Caco-2 (cell line): ENCODE data around the gene SLC1A7. TPM values are rescaled to one million over a fixed set of nuclear protein-coding genes. Genes with fewer than 3 reads are reported as not detected.

ENCODE experiments used
- BruUV-seq: library from RNA; stranded (reverse); fragments of 400-500 nt; replicated peaks from 2 replicates; lab custom pipeline; 2021; lab: Mats Ljungman, UMichigan
- CTCF ChIA-PET: fragments of 300-600 bp; sonication (Branson Sonifier 250); formaldehyde crosslinking; loops from one replicate; lab custom pipeline; 2022; ENCODE audit warnings: antibody characterized with exemption; lab: Charles Lee
- POLR2A ChIA-PET: fragments of 300-600 bp; sonication (Branson Sonifier 250); formaldehyde crosslinking; loops from one replicate; lab custom pipeline; 2022; ENCODE audit warnings: antibody characterized with exemption; lab: Charles Lee
- DNase-seq, 2 experiments: peaks; one replicate each; pipeline versions ENCODE4 v3.0.0 to v3.0.0-alpha.2; 2020 to 2022
- H3K27me3 ChIP-seq: replicated peaks from 2 replicates; pipeline ENCODE4 v1.6.0; 2011; ENCODE audit warnings: low read length; ENCODE audit not compliant: control insufficient read depth, insufficient read depth
- H3K36me3 ChIP-seq: 2 replicates; pipeline ENCODE4 v1.5.1; 2011; ENCODE audit warnings: low read length; ENCODE audit not compliant: control insufficient read depth, insufficient read depth
- H3K4me1 ChIP-seq: fragments of 250-450 bp; sonication (Bioruptor Pico); 2 replicates; pipeline ENCODE4 v1.5.1; 2020; ENCODE audit warnings: mild to moderate bottlenecking
- H3K4me3 ChIP-seq: 2 replicates; pipeline ENCODE4 v1.5.1; 2011; ENCODE audit warnings: low read depth, mild to moderate bottlenecking, control low read depth, low read length
- H3K9me3 ChIP-seq: fragments of 250-450 bp; sonication (Bioruptor Pico); 2 replicates; pipeline ENCODE4 v1.5.1; 2020; ENCODE audit warnings: mild to moderate bottlenecking, moderate library complexity
- H3K27ac Mint-ChIP-seq: one replicate; pipeline ENCODE4 v1.8.0; 2022; ENCODE audit warnings: mixed read lengths; ENCODE audit not compliant: unreplicated experiment
- H3K27me3 Mint-ChIP-seq: one replicate; pipeline ENCODE4 v1.8.0; 2022; ENCODE audit warnings: mixed read lengths; ENCODE audit not compliant: insufficient read depth, unreplicated experiment
- H3K36me3 Mint-ChIP-seq: one replicate; pipeline ENCODE4 v1.8.0; 2022; ENCODE audit warnings: mild to moderate bottlenecking, mixed read lengths; ENCODE audit not compliant: insufficient read depth, unreplicated experiment
- H3K4me1 Mint-ChIP-seq: one replicate; pipeline ENCODE4 v1.8.0; 2022; ENCODE audit warnings: low read depth, mixed read lengths; ENCODE audit not compliant: unreplicated experiment
- H3K4me3 Mint-ChIP-seq: one replicate; pipeline ENCODE4 v1.8.0; 2022; ENCODE audit warnings: mild to moderate bottlenecking, moderate library complexity, mixed read lengths; ENCODE audit not compliant: unreplicated experiment
- H3K9me3 Mint-ChIP-seq: one replicate; pipeline ENCODE4 v1.8.0; 2022; ENCODE audit warnings: mixed read lengths; ENCODE audit not compliant: unreplicated experiment
- CTCF ChIP-seq, 2 experiments: fragments of 200-600 bp in 1 of 2; IDR thresholded peaks; 1 replicate in 1 of 2; 2 replicates in 1 of 2; pipeline versions ENCODE4 v1.5.1 to v1.8.0; 2011 to 2022; ENCODE audit warnings: antibody characterized with exemption in 1 of 2, control low read depth in 1 of 2, inconsistent platforms in 1 of 2, low read depth in 1 of 2, low read length in 1 of 2, mild to moderate bottlenecking in 1 of 2, moderate library complexity in 1 of 2; ENCODE audit not compliant: insufficient read depth in 1 of 2, severe bottlenecking in 1 of 2, unreplicated experiment in 1 of 2
- intact Hi-C: fragments of 100-400 bp; cut with micrococcal nuclease; formaldehyde crosslinking; loops from one replicate; pipeline ENCODE4 v1.10.0; 2022; ENCODE audit not compliant: unreplicated experiment
- total RNA-seq: library from RNA; stranded (reverse); gene quantifications from 2 replicates; pipeline ENCODE4 v1.2.3, GENCODE V29; 2022

The SLC1A7 gene
- total RNA-seq, 1 experiment from 2014 or later: not detected

DNA sequence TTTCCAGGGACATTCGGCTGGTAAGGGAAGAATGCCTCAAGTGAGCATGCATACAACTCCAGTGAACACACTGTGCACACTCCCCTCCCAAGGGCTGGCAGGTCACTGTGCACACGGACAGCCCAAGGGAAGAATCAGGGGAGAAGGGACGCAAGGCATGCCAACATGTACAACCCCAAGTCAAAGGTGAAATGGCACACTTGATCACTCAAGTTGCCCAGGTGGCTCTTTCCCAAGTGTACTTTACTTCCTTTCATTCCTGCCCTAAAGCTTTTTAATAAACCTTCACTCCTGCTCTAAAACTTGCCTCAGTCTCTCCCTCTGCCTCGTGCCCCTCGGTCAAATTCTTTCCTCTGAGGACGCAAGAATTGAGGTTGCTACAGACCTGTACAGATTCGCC is 13.5 kb upstream of the SLC1A7 start:
- ChIA-PET POLR2A (no interaction called here), CTCF (no interaction called here)
- intact Hi-C loops: no loop called here
- Histone ChIP-seq H3K4me1 (peaks cover 4% of the 10 kb centered on the region; the same call in 1 of the 2 replicates), H3K4me3 (no peak overlapping the region), H3K27me3 (no peaks in the 10 kb centered on the region), H3K36me3 (no peaks in the 10 kb centered on the region), H3K9me3 (no peaks in the 10 kb centered on the region)
- no peak for DNase-seq
- Mint-ChIP-seq H3K36me3 (no peaks in the 10 kb centered on the region), H3K4me1 (no peaks in the 10 kb centered on the region), H3K27me3 (no peaks in the 10 kb centered on the region), H3K27ac (no peak overlapping the region), H3K9me3 (no peaks in the 10 kb centered on the region), H3K4me3 (no peak overlapping the region)
- no peak for TF ChIP-seq CTCF (IDR thresholded peaks at IDR 0.05; ENCODE audit: insufficient read depth in 1 of 2, low read depth in 1 of 2, low read length in 1 of 2, severe bottlenecking in 1 of 2, unreplicated experiment in 1 of 2)
- no TSS peak for BruUV-seq

DNA sequence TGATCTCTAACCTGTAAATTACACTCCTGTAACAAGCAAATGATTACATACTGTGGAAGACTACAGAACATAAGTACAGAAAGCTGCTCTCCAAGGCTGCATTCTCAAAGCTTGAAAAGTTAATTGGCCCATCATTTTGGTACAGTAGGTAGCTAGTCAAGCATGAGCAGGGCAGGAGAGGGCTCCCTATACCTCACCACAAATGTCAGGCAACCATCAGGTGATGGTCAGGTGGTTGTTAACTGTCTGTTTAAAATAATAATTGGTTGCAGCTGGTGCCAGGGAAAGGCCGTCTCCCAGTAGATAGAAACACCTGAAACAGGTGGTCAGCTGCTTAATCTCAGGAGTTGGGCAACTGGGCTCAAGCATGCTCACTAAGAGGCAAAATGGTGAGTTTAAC is 13.1 kb upstream of the SLC1A7 start:
- Mint-ChIP-seq H3K4me1 (no peaks in the 10 kb centered on the region), H3K9me3 (no peaks in the 10 kb centered on the region), H3K27me3 (no peaks in the 10 kb centered on the region), H3K27ac (no peak overlapping the region), H3K36me3 (no peaks in the 10 kb centered on the region), H3K4me3 (no peak overlapping the region)
- no peaks in the 10 kb centered on the region for H3K4me1 ChIP-seq
- intact Hi-C loops: no loop called here
- H3K27me3 ChIP-seq: no peaks in the 10 kb centered on the region
- no peak for TF ChIP-seq CTCF (IDR thresholded peaks at IDR 0.05; ENCODE audit: insufficient read depth in 1 of 2, low read depth in 1 of 2, low read length in 1 of 2, severe bottlenecking in 1 of 2, unreplicated experiment in 1 of 2)
- no TSS peak for BruUV-seq
- H3K4me3 ChIP-seq: no peak overlapping the region
- DNase-seq: no peak
- ChIA-PET CTCF (no interaction called here), POLR2A (no interaction called here)
- H3K36me3 ChIP-seq: no peaks in the 10 kb centered on the region
- H3K9me3 ChIP-seq: no peaks in the 10 kb centered on the region

- ChIA-PET POLR2A (interaction anchor here (0.6 kb wide), 1 partner anchor 130 kb away, joined by 10 read pairs; no protein-coding TSS in a partner anchor), CTCF (no interaction called here)
- no peaks in the 10 kb centered on the region for H3K4me1 Mint-ChIP-seq
- no peak overlapping the region for H3K27ac Mint-ChIP-seq
- no peaks in the 10 kb centered on the region for H3K27me3 Mint-ChIP-seq
- Histone ChIP-seq H3K9me3 (no peaks in the 10 kb centered on the region), H3K4me3 (no peak overlapping the region), H3K4me1 (no peaks in the 10 kb centered on the region), H3K36me3 (no peaks in the 10 kb centered on the region), H3K27me3 (no peaks in the 10 kb centered on the region)
- H3K4me3 Mint-ChIP-seq: no peak overlapping the region
- H3K9me3 Mint-ChIP-seq: no peaks in the 10 kb centered on the region
- H3K36me3 Mint-ChIP-seq: no peaks in the 10 kb centered on the region
- no peak for DNase-seq
- intact Hi-C loops: no loop called here
- no peak for TF ChIP-seq CTCF (IDR thresholded peaks at IDR 0.05; ENCODE audit: insufficient read depth in 1 of 2, low read depth in 1 of 2, low read length in 1 of 2, severe bottlenecking in 1 of 2, unreplicated experiment in 1 of 2)
- no TSS peak for BruUV-seq
These were observed 12.5 kb upstream of the SLC1A7 start for GRCh38 chr1:53154859-53155438.
